IMR-90 (cell line): ENCODE measurements around the gene RB1. TPM values are rescaled to one million over a fixed set of nuclear protein-coding genes. Genes with fewer than 3 reads are reported as not detected.
"Not testable (repeated sequence)": the region's sequence is repeated elsewhere in the genome, so short reads cannot be mapped to it uniquely, and the experiment has no call there.

Experiments
- ATAC-seq: fragments of 200-7000 bp; cut with Tn5 transposase; 2 replicates; pipeline ENCODE4 v1.9.1; 2020; ENCODE audit warnings: low read depth, mild to moderate bottlenecking, moderate library complexity
- BruUV-seq: library from RNA; stranded (reverse); fragments of 400-500 nt; replicated peaks from 2 replicates; lab custom pipeline; 2021; lab: Mats Ljungman, UMichigan
- CTCF ChIA-PET: fragments of 300-600 bp; formaldehyde crosslinking; extraction: SDS; loops from one replicate; lab custom pipeline; 2021; ENCODE audit warnings: antibody characterized with exemption; lab: Yijun Ruan, JAX
- POLR2A ChIA-PET: fragments of 300-600 bp; sonication (Branson Sonifier 250); formaldehyde crosslinking; loops from one replicate; lab custom pipeline; 2022; ENCODE audit warnings: antibody characterized with exemption; ENCODE audit not compliant: unreplicated experiment; lab: Charles Lee
- DNase-seq: peaks from one replicate; pipeline ENCODE4 v3.0.0; 2013
- H2AFZ ChIP-seq: replicated peaks from 2 replicates; pipeline ENCODE3; 2013; ENCODE audit warnings: low read length, mild to moderate bottlenecking; ENCODE audit not compliant: poor library complexity
- H2AK5ac ChIP-seq: 2 replicates; pipeline ENCODE4 v1.6.1; 2013; ENCODE audit warnings: low read depth, low read length, inconsistent platforms
- H2AK9ac ChIP-seq: replicated peaks from 2 replicates; pipeline ENCODE3; 2013; ENCODE audit warnings: mild to moderate bottlenecking, low read depth, low read length, moderate library complexity; ENCODE audit not compliant: poor library complexity
- H2BK120ac ChIP-seq: 2 replicates; pipeline ENCODE4 v1.6.1; 2013; ENCODE audit warnings: low read depth, low read length, inconsistent platforms
- H2BK15ac ChIP-seq: 3 replicates; pipeline ENCODE4 v1.6.1; 2013; ENCODE audit warnings: low read depth, low read length, inconsistent platforms
- H2BK20ac ChIP-seq: 2 replicates; pipeline ENCODE4 v1.6.1; 2013; ENCODE audit warnings: low read depth, mild to moderate bottlenecking, inconsistent platforms, low read length, moderate library complexity
- H2BK5ac ChIP-seq: 2 replicates; pipeline ENCODE4 v1.6.1; 2013; ENCODE audit warnings: mild to moderate bottlenecking, low read depth, low read length, inconsistent platforms; ENCODE audit not compliant: poor library complexity, severe bottlenecking
- H3K14ac ChIP-seq: replicated peaks from 2 replicates; pipeline ENCODE4 v1.6.1; 2013; ENCODE audit warnings: low read depth, low read length, inconsistent platforms
- H3K18ac ChIP-seq: 2 replicates; pipeline ENCODE4 v1.6.1; 2013; ENCODE audit warnings: low read depth, low read length, control low read depth
- H3K23ac ChIP-seq: 2 replicates; pipeline ENCODE4 v1.6.1; 2013; ENCODE audit warnings: low read depth, low read length, inconsistent platforms
- H3K27ac ChIP-seq: 2 replicates; pipeline ENCODE4 v1.5.1; 2013; ENCODE audit warnings: mild to moderate bottlenecking, control low read depth, low read length; ENCODE audit not compliant: insufficient read depth
- H3K27me3 ChIP-seq: 2 replicates; pipeline ENCODE4 v1.6.1; 2013; ENCODE audit warnings: low read length; ENCODE audit not compliant: control insufficient read depth, insufficient read depth
- H3K36me3 ChIP-seq: 2 replicates; pipeline ENCODE4 v1.6.1; 2013; ENCODE audit warnings: low read length, mixed read lengths; ENCODE audit not compliant: control insufficient read depth, insufficient read depth
- H3K4ac ChIP-seq: 2 replicates; pipeline ENCODE4 v1.6.1; 2013; ENCODE audit warnings: low read depth, low read length, inconsistent platforms
- H3K4me1 ChIP-seq: 2 replicates; pipeline ENCODE4 v1.6.1; 2013; ENCODE audit warnings: low read length, mixed read lengths; ENCODE audit not compliant: control insufficient read depth, insufficient read depth
- H3K4me2 ChIP-seq: 2 replicates; pipeline ENCODE4 v1.6.1; 2013; ENCODE audit warnings: low read depth, mild to moderate bottlenecking, control low read depth, low read length, moderate library complexity
- H3K4me3 ChIP-seq: 2 replicates; pipeline ENCODE4 v1.5.1; 2013; ENCODE audit warnings: low read depth, mild to moderate bottlenecking, control low read depth, low read length, moderate library complexity; ENCODE audit not compliant: insufficient read depth
- H3K56ac ChIP-seq: 2 replicates; pipeline ENCODE4 v1.6.1; 2013; ENCODE audit warnings: low read length, inconsistent platforms; ENCODE audit not compliant: insufficient read depth; ENCODE audit errors: extremely low read depth
- H3K79me1 ChIP-seq, 2 experiments: 2 replicates each; pipeline ENCODE4 v1.6.1; 2013; ENCODE audit warnings: low read length in 2 of 2, inconsistent platforms in 1 of 2, low read depth in 1 of 2
- H3K9ac ChIP-seq: 2 replicates; pipeline ENCODE4 v1.6.1; 2013; ENCODE audit warnings: low read depth, low read length, control low read depth
- H3K9me1 ChIP-seq: 2 replicates; pipeline ENCODE4 v1.6.1; 2013; ENCODE audit warnings: low read length, inconsistent platforms; ENCODE audit not compliant: insufficient read depth
- H3K9me3 ChIP-seq: 2 replicates; pipeline ENCODE4 v1.6.1; 2013; ENCODE audit warnings: low read length; ENCODE audit not compliant: control insufficient read depth, insufficient read depth
- H4K20me1 ChIP-seq: 2 replicates; pipeline ENCODE4 v1.6.1; 2013; ENCODE audit warnings: low read length, inconsistent platforms; ENCODE audit not compliant: insufficient read depth
- H4K5ac ChIP-seq: 2 replicates; pipeline ENCODE4 v1.6.1; 2013; ENCODE audit warnings: mild to moderate bottlenecking, low read depth, low read length, control low read depth
- H4K8ac ChIP-seq, 2 experiments: 2 replicates each; pipeline ENCODE4 v1.6.1; 2013; ENCODE audit warnings: low read depth in 2 of 2, low read length in 2 of 2, control low read depth in 1 of 2, inconsistent platforms in 1 of 2
- H4K91ac ChIP-seq: 2 replicates; pipeline ENCODE4 v1.6.1; 2013; ENCODE audit warnings: low read depth, low read length, inconsistent platforms; ENCODE audit not compliant: insufficient read depth
- RFX5 ChIP-seq: IDR thresholded peaks from 2 replicates; pipeline ENCODE4 v1.8.0; 2012; ENCODE audit warnings: low read depth, mild to moderate bottlenecking, low read length, moderate library complexity
- WGBS, 2 experiments: methylation state at CpG; one replicate each; pipeline versions ENCODE4 v1.1.5 to v1.1.7; 2013; ENCODE audit warnings: missing lambda C conversion rate in 2 of 2; ENCODE audit not compliant: insufficient read length in 1 of 2; ENCODE audit errors: extremely low coverage in 2 of 2; 5-methylcytosine and 5-hydroxymethylcytosine counted together
- dilution Hi-C: fragments of 300-500 bp; cut with HindIII; formaldehyde crosslinking; loops from one replicate; pipeline ENCODE4 v1.14.3; 2018; ENCODE audit warnings: low sequenced_read_pairs; ENCODE audit not compliant: unreplicated experiment
- in situ Hi-C: fragments of 300-500 bp; cut with MboI; formaldehyde crosslinking; loops from 3 replicates; pipeline ENCODE4 v1.14.3; 2019; ENCODE audit warnings: low sequenced_read_pairs, inconsistent platforms, mixed read lengths
- intact Hi-C: fragments of 100-400 bp; cut with micrococcal nuclease; formaldehyde crosslinking; loops from 2 replicates; pipeline ENCODE4 v1.10.0; 2022
- polyA plus RNA-seq, 3 experiments: library from polyadenylated mRNA; depleted of rRNA; stranded (reverse); fragments of >200 nt; gene quantifications; 2 replicates each; pipeline ENCODE4 v1.2.3, GENCODE V29; 2012; ENCODE audit warnings: low replicate concordance in 1 of 3
- total RNA-seq: library from RNA; depleted of rRNA; stranded (reverse); fragments of >200 nt; gene quantifications from 2 replicates; pipeline ENCODE4 v1.2.3, GENCODE V29; 2012

The RB1 gene
- total and polyA plus RNA-seq, 2 of the 4 experiments (the other 2 are of a cell fraction): 11.4 to 15.4 TPM

DNA sequence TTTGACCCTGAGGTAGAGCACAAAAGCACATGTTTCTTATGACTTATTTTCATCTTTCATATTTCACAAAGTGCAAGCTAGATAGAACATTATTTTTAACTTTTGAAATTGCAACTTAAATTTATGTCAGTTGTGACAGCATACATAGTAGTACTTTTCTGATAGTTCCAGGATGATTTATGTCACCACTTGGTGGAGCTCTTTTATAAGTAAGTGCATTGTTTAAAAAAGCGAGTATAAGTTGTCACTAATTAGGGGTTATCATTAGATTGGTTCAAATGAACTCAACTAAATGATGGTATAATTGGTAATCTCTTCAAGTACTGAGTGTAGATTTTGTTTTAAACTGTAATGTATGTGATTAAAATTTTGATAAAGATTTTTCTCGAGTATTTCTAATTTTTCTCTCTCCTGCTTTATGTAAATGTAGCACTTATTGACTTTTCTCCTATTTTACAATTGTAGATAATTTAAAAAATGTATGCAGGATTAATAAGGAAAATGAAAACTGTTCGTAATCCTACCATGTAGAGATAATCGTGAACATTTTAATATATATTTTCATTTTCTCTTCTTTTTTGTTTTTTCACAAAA, 31.1 kb downstream of the RB1 start (continued):
- TF ChIP-seq RFX5: no peak

DNA sequence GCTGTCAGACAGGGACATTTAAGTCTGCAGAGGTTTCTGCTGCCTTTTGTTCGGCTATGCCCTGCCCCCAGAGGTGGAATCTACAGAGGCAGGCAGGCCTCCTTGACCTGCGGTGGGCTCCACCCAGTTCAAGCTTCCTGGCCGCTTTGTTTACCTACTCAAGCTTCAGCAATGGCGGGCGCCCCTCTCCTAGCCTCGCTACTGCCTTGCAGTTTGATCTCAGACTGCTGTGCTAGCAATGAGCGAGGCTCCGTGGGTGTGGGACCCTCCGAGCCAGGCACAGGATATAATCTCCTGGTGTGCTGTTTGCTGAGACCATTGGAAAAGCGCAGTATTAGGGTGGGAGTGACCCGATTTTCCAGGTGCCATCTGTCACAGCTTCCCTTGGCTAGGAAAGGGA, 35.6 kb downstream of the RB1 start:
- H3K4ac ChIP-seq, ATAC-seq, H4K20me1 ChIP-seq, H2AFZ ChIP-seq, H3K9me3 ChIP-seq, H2AK9ac ChIP-seq, H4K8ac ChIP-seq, H2BK120ac ChIP-seq, H3K36me3 ChIP-seq, H3K4me3 ChIP-seq, H2BK20ac ChIP-seq, H2AK5ac ChIP-seq, dilution Hi-C loops, H3K9me1 ChIP-seq, H3K9ac ChIP-seq, CTCF ChIA-PET, H2BK5ac ChIP-seq, H3K4me2 ChIP-seq, H3K27me3 ChIP-seq, intact Hi-C loops, H4K91ac ChIP-seq, H3K18ac ChIP-seq, H3K14ac ChIP-seq, H3K23ac ChIP-seq, DNase-seq, H3K27ac ChIP-seq, H4K5ac ChIP-seq, H3K4me1 ChIP-seq, POLR2A ChIA-PET, H3K79me1 ChIP-seq, BruUV-seq, H2BK15ac ChIP-seq, H3K56ac ChIP-seq: not testable (repeated sequence)
- in situ Hi-C loops: loop anchor here (10.0 kb wide), 2 partner anchors 236 to 426 kb away; no protein-coding TSS in a partner anchor
- 100% methylated on average over 3 of the region's 11 CpGs; no CpG with 5 or more reads in 1 of the 2 experiments for WGBS, 2 experiments
